Kidney (tissue), 14 donors: Measurements from ENCODE around the gene ZNF226. TPM values are rescaled to one million over a fixed set of nuclear protein-coding genes. Genes with fewer than 3 reads are reported as not detected.
"Not testable (repeated sequence)": the region's sequence is repeated elsewhere in the genome, so short reads cannot be mapped to it uniquely, and the experiment has no call there.

Experiments
- DNase-seq, 5 donors: peaks; one replicate each; pipeline ENCODE4 v3.0.0-alpha.2; 2013 to 2020
- FAIRE-seq: peaks from 2 replicates; lab custom pipeline; 2012; peaks lifted over from hg19 to GRCh38; lab: Jason Lieb, UNC
- H3K27ac ChIP-seq, 2 donors: one replicate each; pipeline ENCODE4 v1.7.0; 2013; ENCODE audit warnings: low read depth in 2 of 2, low read length in 2 of 2, inconsistent platforms in 1 of 2
- H3K27me3 ChIP-seq: one replicate; pipeline ENCODE4 v1.7.1; 2013; ENCODE audit warnings: low read length, inconsistent platforms; ENCODE audit not compliant: control insufficient read depth, insufficient read depth
- H3K36me3 ChIP-seq, 3 donors: one replicate each; pipeline versions ENCODE4 v1.7.0 to v1.7.1; 2013; ENCODE audit warnings: low read length in 3 of 3, control low read depth in 1 of 3, inconsistent platforms in 1 of 3; ENCODE audit not compliant: insufficient read depth in 3 of 3, control insufficient read depth in 2 of 3
- H3K4me1 ChIP-seq, 3 donors: one replicate each; pipeline versions ENCODE4 v1.7.0 to v1.7.1; 2013; ENCODE audit warnings: low read length in 3 of 3, inconsistent platforms in 1 of 3, low read depth in 1 of 3; ENCODE audit not compliant: control insufficient read depth in 2 of 3, insufficient read depth in 2 of 3
- H3K4me3 ChIP-seq, 3 donors: one replicate each; pipeline versions ENCODE4 v1.7.0 to v1.8.1; 2013; ENCODE audit warnings: low read length in 3 of 3, control low read depth in 1 of 3, inconsistent platforms in 1 of 3
- H3K9ac ChIP-seq, 3 donors: one replicate each; pipeline versions ENCODE4 v1.7.0 to v1.7.1; 2013; ENCODE audit warnings: low read length in 3 of 3, control low read depth in 1 of 3, inconsistent platforms in 1 of 3
- H3K9me3 ChIP-seq, 3 donors: one replicate each; pipeline versions ENCODE4 v1.7.0 to v1.7.1; 2013; ENCODE audit warnings: low read length in 3 of 3, control low read depth in 1 of 3, inconsistent platforms in 1 of 3; ENCODE audit not compliant: control insufficient read depth in 2 of 3, insufficient read depth in 1 of 3
- CTCF ChIP-seq: IDR thresholded peaks from 3 replicates; pipeline ENCODE4 v1.5.1; 2012; ENCODE audit warnings: mild to moderate bottlenecking, moderate library complexity, borderline replicate concordance; ENCODE audit not compliant: insufficient read depth; ENCODE audit errors: extremely low read depth
- intact Hi-C: fragments of 100-400 bp; cut with DNase I; formaldehyde crosslinking; loops from one replicate; pipeline ENCODE4 v1.11.1; 2022
- polyA plus RNA-seq: library from polyadenylated mRNA; stranded (reverse); fragments of 350-450 nt; fragmentation: Illumina TruSeq; extraction: RNeasy Lipid Tissue Mini Kit (QIAGEN cat#74804); gene quantifications from one replicate; pipeline ENCODE4 v1.2.3, GENCODE V29; 2014; ENCODE audit warnings: low read depth, low replicate concordance; ENCODE audit not compliant: insufficient read depth
- total RNA-seq: library from RNA; stranded (reverse); fragmentation: NEBNext Ultra II Directional; extraction: Animal tissue kit (Norgen Biotek cat#: 25700); gene quantifications from one replicate; pipeline ENCODE4 v1.2.1, GENCODE V29; 2021
- donor health status: control.
- donor health status: control.
- donor health status: control.
- donor health status: control.
- donor health status: control.
- donor health status: DM: yes; HTN: yes; CAD: no.
- donor health status: Normal renal cell carcinoma (clear cell type).

The ZNF226 gene
- total and polyA plus RNA-seq, 2 donors from 2014 or later, result 27.4 to 29.3 TPM

GRCh38 chr19:44192127-44192526 lies 27.2 kb downstream of the ZNF226 start:
- H3K4me3 ChIP-seq, result no peak overlapping the region
- H3K27ac ChIP-seq, result no peak overlapping the region
- no peak for TF ChIP-seq CTCF
- H3K36me3 ChIP-seq, result no peaks in the 10 kb centered on the region
- H3K9ac ChIP-seq, result no peak overlapping the region
- no peak for DNase-seq
- no peak for FAIRE-seq
- intact Hi-C loops, result no loop called here
- H3K9me3 ChIP-seq, result peaks cover 1 to 14% (median 4%) of the 10 kb centered on the region in 3 donors
- no peaks in the 10 kb centered on the region for H3K27me3 ChIP-seq
- no peaks in the 10 kb centered on the region for H3K4me1 ChIP-seq

GRCh38 chr19:44196772-44197171 lies 31.9 kb downstream of the ZNF226 start:
- intact Hi-C loops, result no loop called here
- H3K9ac ChIP-seq, result no peak overlapping the region
- no peaks in the 10 kb centered on the region for H3K4me1 ChIP-seq
- no peak overlapping the region for H3K27ac ChIP-seq
- H3K9me3 ChIP-seq, result peaks cover 0 to 7% (median 0%) of the 10 kb centered on the region in 3 donors
- no peak for DNase-seq
- TF ChIP-seq CTCF, result no peak
- FAIRE-seq, result no peak
- no peak overlapping the region for H3K4me3 ChIP-seq
- no peaks in the 10 kb centered on the region for H3K27me3 ChIP-seq
- H3K36me3 ChIP-seq, result no peaks in the 10 kb centered on the region

GRCh38 chr19:44202470-44202869 lies 37.6 kb downstream of the ZNF226 start:
- no peak overlapping the region for H3K27ac ChIP-seq
- no peaks in the 10 kb centered on the region for H3K27me3 ChIP-seq
- no peaks in the 10 kb centered on the region for H3K4me1 ChIP-seq
- H3K9me3 ChIP-seq, result peaks cover 2 to 6% (median 4%) of the 10 kb centered on the region in 3 donors
- intact Hi-C loops, result no loop called here
- no peak overlapping the region for H3K9ac ChIP-seq
- FAIRE-seq, result no peak
- no peak overlapping the region for H3K4me3 ChIP-seq
- no peaks in the 10 kb centered on the region for H3K36me3 ChIP-seq
- TF ChIP-seq CTCF, result no peak
- DNase-seq, result no peak

DNA sequence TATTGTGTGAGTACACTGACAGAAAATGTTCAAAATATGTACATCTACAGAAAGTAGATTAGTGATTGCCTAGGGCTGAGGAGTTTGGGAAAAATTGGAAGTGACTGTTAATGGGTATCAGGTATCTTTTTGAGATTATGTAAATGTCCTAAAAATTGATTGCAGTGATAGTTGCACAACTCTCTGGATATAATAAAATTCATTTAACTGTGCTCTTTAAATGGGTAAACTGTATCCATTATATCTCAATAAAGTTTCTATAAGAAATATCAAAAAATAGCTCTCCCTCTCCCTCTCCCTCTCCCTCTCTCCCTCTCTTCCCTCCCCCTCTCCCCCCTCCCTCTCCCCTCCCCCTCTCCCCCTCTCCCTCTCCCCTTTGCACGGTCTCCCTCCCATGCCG lies 38.1 kb downstream of the ZNF226 start:
- H3K27ac ChIP-seq, result no peak overlapping the region
- H3K27me3 ChIP-seq, result no peaks in the 10 kb centered on the region
- no peak overlapping the region for H3K4me3 ChIP-seq
- peaks cover 2 to 6% (median 4%) of the 10 kb centered on the region in 3 donors for H3K9me3 ChIP-seq
- no peak for TF ChIP-seq CTCF
- DNase-seq, result no peak
- FAIRE-seq, result no peak
- no peaks in the 10 kb centered on the region for H3K4me1 ChIP-seq
- no peaks in the 10 kb centered on the region for H3K36me3 ChIP-seq
- H3K9ac ChIP-seq, result no peak overlapping the region
- intact Hi-C loops, result no loop called here

- DNase-seq, H3K9me3 ChIP-seq, intact Hi-C loops, H3K27me3 ChIP-seq, H3K4me1 ChIP-seq, H3K27ac ChIP-seq, H3K9ac ChIP-seq, H3K36me3 ChIP-seq, FAIRE-seq, H3K4me3 ChIP-seq: not testable (repeated sequence)
Measured at GRCh38 chr19:44203877-44204276, 39.0 kb downstream of the ZNF226 start.
